ENCODE data around the gene PPP1R14C.
"Not testable (repeated sequence)": the region's sequence is repeated elsewhere in the genome, so short reads cannot be mapped to it uniquely, and the experiment has no call there.

PPP1R14C gene

GRCh38 chr6:150142670-150143515, at the start of gene PPP1R14C:
Gene PPP1R14C (plus strand): TSS chr6:150143044. CDS start chr6:150143193, 149 bp downstream.
- peak; percentile 35 for DNase-seq

GRCh38 chr6:150093397-150093796, 49.4 kb upstream of the PPP1R14C start:
- no peak for DNase-seq

GRCh38 chr6:150098155-150098554, 44.7 kb upstream of the PPP1R14C start:
- DNase-seq: no peak

GRCh38 chr6:150099546-150099945, 43.3 kb upstream of the PPP1R14C start:
- DNase-seq: no peak

- no peak for DNase-seq
Observed at GRCh38 chr6:150099953-150100352, 42.9 kb upstream of the PPP1R14C start.

GRCh38 chr6:150100745-150101144, 42.1 kb upstream of the PPP1R14C start:
- DNase-seq: no peak

- DNase-seq: no peak
Observed at GRCh38 chr6:150102750-150103270, 40.0 kb upstream of the PPP1R14C start.

GRCh38 chr6:150112233-150112632, 30.6 kb upstream of the PPP1R14C start:
- no peak for DNase-seq

- no peak for DNase-seq
Observed at GRCh38 chr6:150115769-150116168, 27.1 kb upstream of the PPP1R14C start.

- DNase-seq: no peak
Observed at GRCh38 chr6:150116200-150116800, 26.5 kb upstream of the PPP1R14C start.

- DNase-seq: no peak
Observed at GRCh38 chr6:150118203-150118602, 24.6 kb upstream of the PPP1R14C start.

GRCh38 chr6:150118627-150119026, 24.2 kb upstream of the PPP1R14C start:
- no peak for DNase-seq

GRCh38 chr6:150119173-150119572, 23.7 kb upstream of the PPP1R14C start:
- no peak for DNase-seq

- no peak for DNase-seq
Observed at GRCh38 chr6:150123645-150124044, 19.2 kb upstream of the PPP1R14C start.

- DNase-seq: no peak
Observed at GRCh38 chr6:150124235-150124634, 18.6 kb upstream of the PPP1R14C start.

GRCh38 chr6:150126641-150127291, 16.1 kb upstream of the PPP1R14C start:
- no peak for DNase-seq

GRCh38 chr6:150128425-150128824, 14.4 kb upstream of the PPP1R14C start:
- no peak for DNase-seq

GRCh38 chr6:150129616-150130505, 13.0 kb upstream of the PPP1R14C start:
- DNase-seq: no peak

- DNase-seq: no peak
Observed at GRCh38 chr6:150133686-150134085, 9.2 kb upstream of the PPP1R14C start.

GRCh38 chr6:150134280-150134920, 8.4 kb upstream of the PPP1R14C start:
- DNase-seq: no peak

- not testable (repeated sequence) for DNase-seq
Observed at GRCh38 chr6:150137711-150138110, 5.1 kb upstream of the PPP1R14C start.

GRCh38 chr6:150138638-150139037, 4.2 kb upstream of the PPP1R14C start:
- DNase-seq: no peak
